GM12892 (cell line): ENCODE data around the gene RNF8.

Source experiments
- POLR2A ChIP-seq: IDR thresholded peaks from 2 replicates; pipeline ENCODE4 v1.6.1; 2011; ENCODE audit warnings: low read depth, low read length, control low read depth
- POLR2AphosphoS5 ChIP-seq: IDR thresholded peaks from 2 replicates; pipeline ENCODE4 v1.6.1; 2011; ENCODE audit warnings: low read depth, low read length, control low read depth

DNA sequence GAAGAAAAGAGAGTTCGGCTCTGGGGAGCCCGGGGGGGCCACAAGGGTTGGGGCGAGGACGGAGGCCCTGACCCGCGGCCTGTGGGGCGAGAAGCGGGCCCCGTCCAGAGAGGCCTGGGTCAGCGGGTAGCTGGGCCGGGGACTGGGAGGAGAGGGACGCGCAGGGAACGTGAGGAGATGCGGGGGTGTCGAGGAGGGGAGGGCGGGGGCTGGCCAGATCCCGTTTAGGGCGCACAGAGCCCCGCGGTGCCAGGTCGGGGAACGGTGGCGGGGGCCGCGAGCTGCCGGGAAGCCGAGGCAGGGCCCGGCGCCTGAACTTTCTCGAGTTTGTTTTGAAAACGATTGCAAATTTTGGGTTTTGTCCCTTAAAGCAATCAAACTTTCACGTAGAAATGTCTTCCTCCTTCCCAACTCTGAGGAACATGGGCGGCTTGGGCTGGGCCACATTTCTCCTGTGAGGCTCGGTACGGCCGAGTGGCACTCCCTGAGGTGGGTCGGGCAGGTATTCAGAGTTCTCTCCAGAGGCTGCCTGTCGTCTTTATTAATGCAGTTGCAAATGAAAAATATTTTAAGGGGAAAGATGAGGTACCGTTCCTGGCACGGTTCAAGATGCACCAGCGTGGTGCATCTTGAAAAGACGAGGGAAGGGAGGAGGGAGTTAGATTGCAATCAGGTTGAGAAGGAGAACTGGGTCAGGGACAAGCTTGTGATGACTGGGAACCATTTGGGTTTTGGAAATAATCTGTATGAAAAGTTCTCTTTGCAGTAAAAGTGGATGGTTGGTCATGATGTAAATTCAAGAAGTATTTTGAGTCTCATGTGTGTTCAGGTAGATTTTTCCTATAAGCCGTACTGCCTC is 972 bp downstream of the RNF8 start:
- no peak for TF ChIP-seq POLR2A
- TF ChIP-seq POLR2AphosphoS5, result no peak
